Prostate gland (tissue), 2 donors: Measurements from ENCODE around the gene KANTR.

ENCODE experiments used
- CTCF ChIP-seq, 4 experiments: fragments of 200-600 bp in 2 of 4; fragments of 450-650 bp in 2 of 4; sonication (generic) in 2 of 4; IDR thresholded peaks; 1 replicate in 3 of 4; 2 replicates in 1 of 4; pipeline ENCODE4 v1.5.1; 2016 to 2019; ENCODE audit warnings: antibody characterized with exemption in 4 of 4, mild to moderate bottlenecking in 2 of 4, moderate library complexity in 2 of 4
- POLR2A ChIP-seq: fragments of 450-650 bp; IDR thresholded peaks from one replicate; pipeline ENCODE4 v1.6.1; 2016; ENCODE audit warnings: antibody characterized with exemption, mild to moderate bottlenecking
- POLR2AphosphoS5 ChIP-seq: sonication (generic); formaldehyde crosslinking; IDR thresholded peaks from one replicate; pipeline ENCODE4 v1.6.1; 2017; ENCODE audit warnings: antibody characterized with exemption

GRCh38 chrX:53056292-53056691, 37.6 kb upstream of the KANTR start:
- no peak for TF ChIP-seq CTCF (IDR thresholded peaks at IDR 0.05)
- TF ChIP-seq POLR2A: no peak
- TF ChIP-seq POLR2AphosphoS5: no peak
